HG03460 (cell line): ENCODE data around the gene SCUBE2.
"Not testable (repeated sequence)": the region's sequence is repeated elsewhere in the genome, so short reads cannot be mapped to it uniquely, and the experiment has no call there.

Experiments
- ATAC-seq: cut with Tn5 transposase; IDR thresholded peaks from one replicate; pipeline ENCODE4 v1.9.1; 2021; ENCODE audit not compliant: unreplicated experiment

SCUBE2 gene

GRCh38 chr11:9013373-9013772, 78.0 kb downstream of the SCUBE2 start:
- ATAC-seq: no peak

- ATAC-seq: not testable (repeated sequence)
Measured at GRCh38 chr11:9009538-9009937, 81.9 kb downstream of the SCUBE2 start.

GRCh38 chr11:9008661-9009060, 82.7 kb downstream of the SCUBE2 start:
- no peak for ATAC-seq

- no peak for ATAC-seq
Measured at GRCh38 chr11:9008011-9008550, 83.3 kb downstream of the SCUBE2 start.

GRCh38 chr11:9005087-9005486, 86.3 kb downstream of the SCUBE2 start:
- no peak for ATAC-seq

- ATAC-seq: no peak
Measured at GRCh38 chr11:9004183-9004926, 87.0 kb downstream of the SCUBE2 start.

- no peak for ATAC-seq
Measured at GRCh38 chr11:9003573-9004182, 87.7 kb downstream of the SCUBE2 start, which contains the start of gene NRIP3. Gene NRIP3, minus strand, starts transcription at chr11:9004001. Its CDS starts 66 bp downstream, at chr11:9003935.

- no peak for ATAC-seq
Measured at GRCh38 chr11:9002920-9003572, 88.4 kb downstream of the SCUBE2 start.

GRCh38 chr11:9001736-9002135, 89.7 kb downstream of the SCUBE2 start:
- no peak for ATAC-seq

- ATAC-seq: no peak
Measured at GRCh38 chr11:8998017-8998416, 93.4 kb downstream of the SCUBE2 start.

- ATAC-seq: no peak
Measured at GRCh38 chr11:8997451-8997850, 93.9 kb downstream of the SCUBE2 start.

GRCh38 chr11:8989453-8989852, 101.9 kb downstream of the SCUBE2 start:
- ATAC-seq: no peak

- ATAC-seq: no peak
Measured at GRCh38 chr11:8988329-8989234, 102.8 kb downstream of the SCUBE2 start.

- ATAC-seq: no peak
Measured at GRCh38 chr11:8987446-8987845, 104.0 kb downstream of the SCUBE2 start.

- ATAC-seq: not testable (repeated sequence)
Measured at GRCh38 chr11:8986772-8987171, 104.6 kb downstream of the SCUBE2 start.

- no peak for ATAC-seq
Measured at GRCh38 chr11:8985462-8985861, 105.9 kb downstream of the SCUBE2 start.

GRCh38 chr11:8983552-8983951, 107.8 kb downstream of the SCUBE2 start:
- no peak for ATAC-seq

- no peak for ATAC-seq
Measured at GRCh38 chr11:8980485-8980884, 110.9 kb downstream of the SCUBE2 start.

GRCh38 chr11:8979365-8979764, 112.0 kb downstream of the SCUBE2 start:
- ATAC-seq: not testable (repeated sequence)

- ATAC-seq: no peak
Measured at GRCh38 chr11:8973121-8973520, 118.3 kb downstream of the SCUBE2 start.

- no peak for ATAC-seq
Measured at GRCh38 chr11:8971924-8972316, 119.5 kb downstream of the SCUBE2 start.
